HG03354 (cell line): ENCODE measurements around the gene CAPG.
"Not testable (repeated sequence)": the region's sequence is repeated elsewhere in the genome, so short reads cannot be mapped to it uniquely, and the experiment has no call there.

Experiments used
- ATAC-seq: cut with Tn5 transposase; IDR thresholded peaks from one replicate; pipeline ENCODE4 v1.9.1; 2021; ENCODE audit warnings: mild to moderate bottlenecking; ENCODE audit not compliant: unreplicated experiment, poor library complexity, severe bottlenecking

The CAPG gene

GRCh38 chr2:85369500-85369899 lies 40.7 kb downstream of the CAPG start:
- ATAC-seq: no peak

GRCh38 chr2:85368921-85369320 lies 41.2 kb downstream of the CAPG start:
- no peak for ATAC-seq

- no peak for ATAC-seq
Observed at GRCh38 chr2:85367180-85367579, 43.0 kb downstream of the CAPG start.

GRCh38 chr2:85362653-85363387 lies 47.3 kb downstream of the CAPG start:
- ATAC-seq: not testable (repeated sequence)

- no peak for ATAC-seq
Observed at GRCh38 chr2:85357736-85358135, 52.4 kb downstream of the CAPG start.

GRCh38 chr2:85356186-85356585 lies 54.0 kb downstream of the CAPG start:
- no peak for ATAC-seq

- ATAC-seq: no peak
Observed at GRCh38 chr2:85355521-85355920, 54.6 kb downstream of the CAPG start.

- peak; percentile 6 for ATAC-seq
Observed at GRCh38 chr2:85355073-85355410, 55.1 kb downstream of the CAPG start.

- ATAC-seq: peak; percentile 98
Observed at GRCh38 chr2:85354286-85355072, 55.7 kb downstream of the CAPG start, which contains the start of the genes ELMOD3 and RETSAT. ELMOD3 (plus strand) TSS chr2:85354769; CDS start chr2:85357199, 2,430 bp downstream. RETSAT (minus strand) TSS chr2:85354528; CDS start chr2:85354507, 21 bp downstream.

- peak; percentile 1 for ATAC-seq
Observed at GRCh38 chr2:85353876-85354285, 56.3 kb downstream of the CAPG start.

GRCh38 chr2:85347599-85347998 lies 62.6 kb downstream of the CAPG start:
- ATAC-seq: no peak
